Measurements from ENCODE around the gene ZDHHC17. TPM values are rescaled to one million over a fixed set of nuclear protein-coding genes. Genes with fewer than 3 reads are reported as not detected.

Gene ZDHHC17
- total RNA-seq, 1 experiment from 2014 or later, result 31.4 TPM

DNA sequence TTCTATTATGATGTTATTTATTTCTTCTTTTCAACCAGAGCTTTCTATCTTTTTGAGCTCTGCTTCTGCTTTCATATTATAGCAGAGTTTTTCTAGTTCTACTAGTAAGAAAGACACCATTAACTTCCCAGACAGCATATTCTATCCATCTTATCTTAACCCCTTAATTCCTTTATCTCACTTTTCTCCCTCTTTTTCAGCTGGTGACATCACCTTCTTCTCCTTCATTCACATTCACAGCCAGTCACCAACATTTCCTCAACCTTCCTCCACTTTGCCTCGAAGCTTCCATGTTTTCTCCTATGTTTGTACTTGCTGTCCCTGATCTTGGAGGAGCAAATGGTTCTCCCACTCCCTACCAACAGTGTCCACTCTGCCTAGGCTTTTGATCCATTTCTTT is 118.5 kb downstream of the ZDHHC17 start:
- H3K4me1 Mint-ChIP-seq (ENCODE audit: low read depth, unreplicated experiment), result peaks cover 12% of the 10 kb centered on the region
- no peak overlapping the region for H3K4me3 Mint-ChIP-seq (ENCODE audit: low read depth, unreplicated experiment)
- CTCF ChIA-PET, result no interaction called here
- H3K27me3 Mint-ChIP-seq (ENCODE audit: unreplicated experiment), result no peaks in the 10 kb centered on the region
- no peaks in the 10 kb centered on the region for H3K9me3 Mint-ChIP-seq (ENCODE audit: low read depth, unreplicated experiment)
- BruUV-seq (replicated peaks), result no TSS peak
- H3K27ac Mint-ChIP-seq (ENCODE audit: unreplicated experiment), result no peak overlapping the region
- peaks cover 20% of the 10 kb centered on the region for H3K36me3 Mint-ChIP-seq (ENCODE audit: insufficient read depth, unreplicated experiment)
- DNase-seq, result no peak
- intact Hi-C loops (cut with micrococcal nuclease; ENCODE audit: unreplicated experiment), result no loop called here
- TF ChIP-seq, protein P1, sequence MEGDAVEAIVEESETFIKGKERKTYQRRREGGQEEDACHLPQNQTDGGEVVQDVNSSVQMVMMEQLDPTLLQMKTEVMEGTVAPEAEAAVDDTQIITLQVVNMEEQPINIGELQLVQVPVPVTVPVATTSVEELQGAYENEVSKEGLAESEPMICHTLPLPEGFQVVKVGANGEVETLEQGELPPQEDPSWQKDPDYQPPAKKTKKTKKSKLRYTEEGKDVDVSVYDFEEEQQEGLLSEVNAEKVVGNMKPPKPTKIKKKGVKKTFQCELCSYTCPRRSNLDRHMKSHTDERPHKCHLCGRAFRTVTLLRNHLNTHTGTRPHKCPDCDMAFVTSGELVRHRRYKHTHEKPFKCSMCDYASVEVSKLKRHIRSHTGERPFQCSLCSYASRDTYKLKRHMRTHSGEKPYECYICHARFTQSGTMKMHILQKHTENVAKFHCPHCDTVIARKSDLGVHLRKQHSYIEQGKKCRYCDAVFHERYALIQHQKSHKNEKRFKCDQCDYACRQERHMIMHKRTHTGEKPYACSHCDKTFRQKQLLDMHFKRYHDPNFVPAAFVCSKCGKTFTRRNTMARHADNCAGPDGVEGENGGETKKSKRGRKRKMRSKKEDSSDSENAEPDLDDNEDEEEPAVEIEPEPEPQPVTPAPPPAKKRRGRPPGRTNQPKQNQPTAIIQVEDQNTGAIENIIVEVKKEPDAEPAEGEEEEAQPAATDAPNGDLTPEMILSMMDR (IDR thresholded peaks at IDR 0.05; ENCODE audit: unreplicated experiment), result no peak

DNA sequence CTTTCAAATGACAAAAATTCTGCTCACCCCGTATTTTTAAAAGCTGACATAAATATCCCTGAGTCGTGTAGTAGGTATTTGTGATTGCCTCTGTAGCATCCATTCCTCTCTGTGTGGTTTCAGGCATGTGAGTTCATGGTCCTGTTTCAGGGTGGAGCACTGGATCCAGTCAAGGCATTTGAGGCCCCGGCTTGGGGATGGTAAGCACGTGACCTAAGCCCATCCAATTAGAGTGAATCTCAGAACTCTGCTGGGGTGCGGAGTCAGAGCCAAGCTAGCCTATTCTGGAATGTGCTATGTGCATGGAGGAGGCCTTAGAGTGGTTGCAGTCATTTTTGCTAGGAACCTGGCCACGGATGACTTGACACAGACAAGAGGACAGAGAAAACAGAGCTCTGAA is 119.2 kb downstream of the ZDHHC17 start:
- no peak overlapping the region for H3K27ac Mint-ChIP-seq (ENCODE audit: unreplicated experiment)
- no TSS peak for BruUV-seq (replicated peaks)
- H3K4me1 Mint-ChIP-seq (ENCODE audit: low read depth, unreplicated experiment), result peaks cover 7% of the 10 kb centered on the region
- DNase-seq, result no peak
- H3K36me3 Mint-ChIP-seq (ENCODE audit: insufficient read depth, unreplicated experiment), result peaks cover 18% of the 10 kb centered on the region
- H3K27me3 Mint-ChIP-seq (ENCODE audit: unreplicated experiment), result no peaks in the 10 kb centered on the region
- no peak overlapping the region for H3K4me3 Mint-ChIP-seq (ENCODE audit: low read depth, unreplicated experiment)
- TF ChIP-seq, protein P1 (IDR thresholded peaks at IDR 0.05; ENCODE audit: unreplicated experiment), result no peak
- CTCF ChIA-PET, result no interaction called here
- intact Hi-C loops (cut with micrococcal nuclease; ENCODE audit: unreplicated experiment), result no loop called here
- H3K9me3 Mint-ChIP-seq (ENCODE audit: low read depth, unreplicated experiment), result no peaks in the 10 kb centered on the region

DNA sequence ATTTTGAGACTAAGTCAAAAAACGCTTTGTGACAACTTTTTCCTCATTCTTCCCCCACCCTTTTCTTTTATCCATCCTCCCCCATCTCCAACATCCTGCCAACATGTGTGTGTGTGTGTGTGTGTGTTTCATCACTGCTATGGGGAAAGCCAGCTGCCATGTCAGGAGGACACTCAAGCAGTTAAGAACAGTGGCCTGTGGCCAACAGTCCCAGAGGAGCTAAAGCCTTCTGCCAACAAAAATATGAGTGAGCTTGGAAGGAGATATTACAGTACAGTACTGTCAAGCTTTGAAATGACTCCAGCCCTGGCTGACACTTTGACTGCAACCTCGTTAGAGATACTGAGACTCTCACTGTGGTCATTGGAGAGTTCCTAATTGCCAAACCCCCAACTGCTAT is 119.9 kb downstream of the ZDHHC17 start:
- CTCF ChIA-PET, result no interaction called here
- BruUV-seq (replicated peaks), result no TSS peak
- no peak overlapping the region for H3K4me3 Mint-ChIP-seq (ENCODE audit: low read depth, unreplicated experiment)

DNA sequence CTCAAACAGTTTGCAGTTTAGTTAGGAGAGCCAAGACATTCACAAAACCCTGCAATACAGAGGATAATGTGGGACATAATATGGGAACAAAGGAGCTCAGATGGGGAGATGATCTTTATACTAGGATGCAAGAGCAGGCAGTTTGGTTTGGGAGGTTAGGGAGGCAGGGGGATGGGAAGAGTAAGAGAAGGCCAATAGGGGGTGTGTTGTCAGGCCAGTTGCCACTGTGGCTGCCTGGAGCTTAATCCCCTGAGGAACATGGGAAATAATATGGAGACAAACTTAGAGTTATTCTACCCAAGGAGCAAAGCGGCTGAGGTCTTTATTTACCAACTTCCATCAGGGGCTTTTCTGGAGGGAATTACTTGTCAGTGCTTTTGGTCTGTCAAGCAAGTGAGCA is 124.9 kb downstream of the ZDHHC17 start:
- Mint-ChIP-seq H3K27ac (ENCODE audit: unreplicated experiment) (no peak overlapping the region), H3K4me1 (ENCODE audit: low read depth, unreplicated experiment) (no peaks in the 10 kb centered on the region), H3K9me3 (ENCODE audit: low read depth, unreplicated experiment) (no peaks in the 10 kb centered on the region), H3K27me3 (ENCODE audit: unreplicated experiment) (no peaks in the 10 kb centered on the region), H3K36me3 (ENCODE audit: insufficient read depth, unreplicated experiment) (no peaks in the 10 kb centered on the region), H3K4me3 (ENCODE audit: low read depth, unreplicated experiment) (no peak overlapping the region)
- BruUV-seq (replicated peaks), result no TSS peak
- CTCF ChIA-PET, result interaction anchor here (0.7 kb wide), 1 partner anchor 142 kb away, joined by 6 read pairs; no protein-coding TSS in a partner anchor
- DNase-seq, result no peak
- intact Hi-C loops (cut with micrococcal nuclease; ENCODE audit: unreplicated experiment), result no loop called here
- TF ChIP-seq, protein P1 (IDR thresholded peaks at IDR 0.05; ENCODE audit: unreplicated experiment), result no peak

More for the DNA sequence above, 119.9 kb downstream of the ZDHHC17 start:
- Mint-ChIP-seq H3K27me3 (ENCODE audit: unreplicated experiment) (no peaks in the 10 kb centered on the region), H3K36me3 (ENCODE audit: insufficient read depth, unreplicated experiment) (peaks cover 12% of the 10 kb centered on the region), H3K27ac (ENCODE audit: unreplicated experiment) (no peak overlapping the region), H3K4me1 (ENCODE audit: low read depth, unreplicated experiment) (peaks cover 7% of the 10 kb centered on the region), H3K9me3 (ENCODE audit: low read depth, unreplicated experiment) (no peaks in the 10 kb centered on the region)
- intact Hi-C loops (cut with micrococcal nuclease; ENCODE audit: unreplicated experiment), result no loop called here
- DNase-seq, result no peak
- TF ChIP-seq, protein P1 (IDR thresholded peaks at IDR 0.05; ENCODE audit: unreplicated experiment), result no peak

All from Calu3 (cell line).